Anterior cingulate cortex (tissue), 58 donors: Measurements from ENCODE around the gene FAM98C.

Experiments used
- DNase-seq, 58 donors: peaks; one replicate each; lab custom pipeline; 2025; lab: John Stamatoyannopoulos, UW

The FAM98C gene

DNA sequence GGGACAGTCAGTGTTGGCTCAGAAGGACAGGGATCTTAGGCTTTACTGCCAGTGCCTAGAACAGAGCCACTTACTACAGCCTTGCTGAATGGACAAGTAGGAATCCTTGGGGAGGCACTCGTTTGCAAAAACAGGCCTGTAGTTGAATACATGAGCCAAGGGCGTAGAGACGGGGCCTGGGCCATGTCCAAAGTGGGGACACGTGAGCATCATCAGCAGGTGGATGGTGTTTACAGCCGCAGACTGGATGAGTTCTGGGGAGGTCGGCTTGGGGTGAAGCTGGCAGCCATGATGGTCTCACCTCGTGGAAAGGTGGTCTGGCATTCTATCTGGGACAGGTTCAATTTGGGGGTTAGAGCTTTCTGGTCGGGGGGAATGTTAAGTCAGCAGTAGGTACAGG, 48.1 kb downstream of the FAM98C start:
- no peak for DNase-seq

GRCh38 chr19:38451629-38452028, 48.7 kb downstream of the FAM98C start:
- DNase-seq, result no peak

DNA sequence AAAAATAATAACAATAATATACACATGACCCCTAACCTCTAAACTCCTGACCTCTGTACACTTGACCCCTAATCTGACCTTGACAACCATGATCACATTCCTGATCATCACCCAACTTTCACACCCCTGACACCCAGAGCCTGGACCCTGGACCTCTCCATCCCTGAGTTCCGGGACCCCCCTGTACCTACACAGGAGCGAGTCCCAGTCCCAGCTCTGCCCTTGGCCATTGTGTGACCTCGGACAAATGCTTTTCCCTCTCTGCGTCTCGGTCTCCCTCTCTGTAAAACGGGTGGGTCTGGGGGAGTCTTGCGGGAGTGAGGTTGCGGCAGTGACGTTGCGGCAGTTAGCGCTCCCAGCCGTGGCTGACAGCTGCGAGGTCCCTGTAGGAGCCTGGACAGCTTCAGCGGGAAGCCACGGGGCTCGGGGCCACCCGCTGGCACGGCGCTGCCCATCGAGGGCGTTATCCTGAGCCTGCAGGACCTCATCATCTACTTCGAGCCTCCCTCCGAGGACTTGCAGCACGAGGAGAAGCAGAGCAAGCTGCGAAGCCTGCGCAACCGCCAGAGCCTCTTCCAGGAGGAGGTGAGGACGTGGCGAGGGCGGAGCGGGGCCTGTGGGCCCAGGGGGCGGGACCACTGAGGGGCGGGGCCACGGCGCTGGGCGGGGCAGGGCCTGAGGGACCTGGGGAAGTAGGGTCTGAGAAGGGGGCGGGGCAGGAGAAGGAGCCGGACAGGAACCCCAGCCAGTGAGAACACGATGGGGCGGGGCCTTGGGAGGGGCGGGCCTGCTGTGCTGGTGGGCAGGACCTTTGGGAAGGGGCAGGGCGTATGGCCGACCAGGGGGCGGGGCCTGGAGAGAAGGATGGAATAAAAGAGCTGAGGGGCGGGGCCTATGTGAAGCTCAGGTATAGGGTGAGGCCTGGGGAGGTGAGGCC, 49.8 kb downstream of the FAM98C start:
- DNase-seq, result peak in 1 of 58 donors; percentile 68

DNA sequence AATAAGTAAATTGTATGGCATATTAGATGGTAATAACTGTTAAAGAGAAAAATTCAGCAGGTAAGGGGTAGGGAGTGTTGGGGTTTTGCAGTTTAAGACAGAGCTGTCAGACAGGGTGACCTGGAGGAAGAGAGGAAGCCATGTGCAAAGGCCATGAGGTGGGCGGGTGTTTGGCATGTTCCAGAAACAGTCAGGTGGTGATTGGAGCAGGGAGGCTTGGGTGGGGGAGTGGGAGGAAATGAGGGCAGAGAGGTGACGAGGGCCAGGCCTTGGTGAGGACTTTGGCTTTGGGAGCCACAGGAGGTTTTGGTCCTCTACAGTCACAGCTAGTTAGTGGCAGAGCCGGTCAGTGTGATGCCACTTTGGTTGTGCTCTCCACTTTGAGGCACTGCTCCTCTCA, 50.7 kb downstream of the FAM98C start:
- no peak for DNase-seq

- DNase-seq, result no peak
Observed at GRCh38 chr19:38455031-38455430, 52.1 kb downstream of the FAM98C start.

DNA sequence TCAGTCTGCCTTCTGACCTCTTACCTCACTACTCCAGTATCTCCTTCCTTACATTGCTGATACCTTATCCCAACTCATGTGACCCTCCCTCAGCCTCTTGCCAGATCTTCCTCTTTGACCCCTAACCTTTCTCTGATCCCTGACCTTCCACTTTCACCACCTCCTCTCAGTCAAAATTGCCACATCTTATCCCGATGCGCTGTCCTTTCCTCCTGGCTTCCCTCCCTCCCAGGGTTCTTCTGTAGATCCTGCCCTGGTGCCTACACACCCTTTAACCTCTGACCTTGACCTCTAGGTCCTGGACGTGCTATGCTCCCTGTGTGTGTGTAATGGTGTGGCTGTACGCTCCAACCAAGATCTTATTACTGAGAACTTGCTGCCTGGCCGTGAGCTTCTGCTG, 54.3 kb downstream of the FAM98C start:
- DNase-seq, result no peak

DNA sequence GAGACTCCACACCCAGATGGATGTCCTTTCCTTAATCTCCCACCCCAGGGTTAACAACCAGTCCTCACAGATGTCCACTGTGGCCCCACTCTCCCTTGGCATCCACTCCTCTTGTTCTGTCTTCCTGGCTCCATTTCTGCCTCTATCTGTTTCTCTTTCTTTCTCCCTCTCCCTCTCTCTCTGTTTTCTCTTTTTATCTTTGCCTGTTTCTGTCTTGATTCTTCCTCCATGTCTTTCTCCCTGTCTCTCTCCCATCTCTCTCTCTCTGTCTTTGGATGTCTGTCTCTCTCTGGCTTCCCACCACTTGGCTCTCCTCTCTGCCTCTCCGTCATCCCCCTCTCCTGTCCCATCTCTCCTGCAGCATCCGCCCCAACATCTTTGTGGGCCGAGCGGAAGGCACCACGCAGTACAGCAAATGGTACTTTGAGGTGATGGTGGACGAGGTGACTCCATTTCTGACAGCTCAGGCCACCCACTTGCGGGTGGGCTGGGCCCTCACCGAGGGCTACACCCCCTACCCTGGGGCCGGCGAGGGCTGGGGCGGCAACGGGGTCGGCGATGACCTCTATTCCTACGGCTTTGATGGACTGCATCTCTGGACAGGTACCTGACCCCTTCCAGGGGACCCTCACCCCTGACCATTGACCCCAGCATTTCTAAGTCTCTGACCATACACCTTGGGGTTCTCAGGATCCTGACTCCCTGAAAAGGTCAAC, 55.0 kb downstream of the FAM98C start:
- DNase-seq, result no peak
